Stimulated activated CD8-positive, alpha-beta memory T cell treated with anti-CD3 and anti-CD28 coated beads, Interleukin-2, amount 100 ng/mL, for 48 hours (primary cell): ENCODE results near the gene MYT1.
"Not testable (repeated sequence)": the region's sequence is repeated elsewhere in the genome, so short reads cannot be mapped to it uniquely, and the experiment has no call there.

Experiments
- DNase-seq, 2 donors: peaks; one replicate each; pipeline ENCODE4 v3.0.0-alpha.2; 2020; ENCODE audit warnings: low read depth in 2 of 2

MYT1 gene

GRCh38 chr20:64164123-64164836 is at the start of gene MYT1:
MYT1 (plus strand) TSS chr20:64164452; CDS start chr20:64198862, 34,410 bp downstream.
- DNase-seq, result no peak

GRCh38 chr20:64115171-64115911 is 48.9 kb upstream of the MYT1 start:
- no peak for DNase-seq

- DNase-seq, result no peak
Observed at GRCh38 chr20:64116016-64116415, 48.2 kb upstream of the MYT1 start.

GRCh38 chr20:64116541-64117431 is 47.5 kb upstream of the MYT1 start:
- no peak for DNase-seq

GRCh38 chr20:64117432-64117777 is 46.8 kb upstream of the MYT1 start:
- DNase-seq, result not testable (repeated sequence)

- DNase-seq, result no peak
Observed at GRCh38 chr20:64119301-64119680, 45.0 kb upstream of the MYT1 start.

GRCh38 chr20:64119681-64120341 is 44.4 kb upstream of the MYT1 start:
- no peak for DNase-seq

GRCh38 chr20:64121586-64121985 is 42.7 kb upstream of the MYT1 start:
- DNase-seq, result no peak

- DNase-seq, result not testable (repeated sequence)
Observed at GRCh38 chr20:64122927-64123326, 41.3 kb upstream of the MYT1 start.

GRCh38 chr20:64123517-64123916 is 40.7 kb upstream of the MYT1 start:
- not testable (repeated sequence) for DNase-seq

- no peak for DNase-seq
Observed at GRCh38 chr20:64129146-64129782, 35.0 kb upstream of the MYT1 start.

GRCh38 chr20:64130271-64130670 is 34.0 kb upstream of the MYT1 start:
- DNase-seq, result no peak

GRCh38 chr20:64130876-64131275 is 33.4 kb upstream of the MYT1 start:
- no peak for DNase-seq

GRCh38 chr20:64131406-64131805 is 32.8 kb upstream of the MYT1 start:
- DNase-seq, result no peak

GRCh38 chr20:64133951-64134407 is 30.3 kb upstream of the MYT1 start:
- no peak for DNase-seq

GRCh38 chr20:64134744-64135143 is 29.5 kb upstream of the MYT1 start:
- DNase-seq, result not testable (repeated sequence)

- no peak for DNase-seq
Observed at GRCh38 chr20:64136004-64136710, 28.1 kb upstream of the MYT1 start.

GRCh38 chr20:64137598-64138031 is 26.6 kb upstream of the MYT1 start:
- no peak for DNase-seq

- no peak for DNase-seq
Observed at GRCh38 chr20:64138276-64138815, 25.9 kb upstream of the MYT1 start.
